ENCODE data around the gene DCLK1. TPM values are rescaled to one million over a fixed set of nuclear protein-coding genes. Genes with fewer than 3 reads are reported as not detected.
A peak's percentile ranks its signal among the peaks of the same experiment; 100 is the strongest.

Gene DCLK1
- total RNA-seq, 1 experiment from 2014 or later = not detected

- in situ Hi-C loops (cut with HindIII; ENCODE audit: low pct_unique_long_range_greater_than_20kb, low sequenced_read_pairs) (no loop called here), intact Hi-C loops (cut with micrococcal nuclease; ENCODE audit: unreplicated experiment) (no loop called here)
- H3K9me3 ChIP-seq (ENCODE audit: control insufficient read depth, insufficient read depth, low read depth, low read length) = no peaks in the 10 kb centered on the region
- POLR2A ChIA-PET = no interaction called here
- TF ChIP-seq, protein P1, sequence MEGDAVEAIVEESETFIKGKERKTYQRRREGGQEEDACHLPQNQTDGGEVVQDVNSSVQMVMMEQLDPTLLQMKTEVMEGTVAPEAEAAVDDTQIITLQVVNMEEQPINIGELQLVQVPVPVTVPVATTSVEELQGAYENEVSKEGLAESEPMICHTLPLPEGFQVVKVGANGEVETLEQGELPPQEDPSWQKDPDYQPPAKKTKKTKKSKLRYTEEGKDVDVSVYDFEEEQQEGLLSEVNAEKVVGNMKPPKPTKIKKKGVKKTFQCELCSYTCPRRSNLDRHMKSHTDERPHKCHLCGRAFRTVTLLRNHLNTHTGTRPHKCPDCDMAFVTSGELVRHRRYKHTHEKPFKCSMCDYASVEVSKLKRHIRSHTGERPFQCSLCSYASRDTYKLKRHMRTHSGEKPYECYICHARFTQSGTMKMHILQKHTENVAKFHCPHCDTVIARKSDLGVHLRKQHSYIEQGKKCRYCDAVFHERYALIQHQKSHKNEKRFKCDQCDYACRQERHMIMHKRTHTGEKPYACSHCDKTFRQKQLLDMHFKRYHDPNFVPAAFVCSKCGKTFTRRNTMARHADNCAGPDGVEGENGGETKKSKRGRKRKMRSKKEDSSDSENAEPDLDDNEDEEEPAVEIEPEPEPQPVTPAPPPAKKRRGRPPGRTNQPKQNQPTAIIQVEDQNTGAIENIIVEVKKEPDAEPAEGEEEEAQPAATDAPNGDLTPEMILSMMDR (IDR thresholded peaks at IDR 0.05) = peak; percentile 35
- no peak for TF ChIP-seq TCF7L2 (IDR thresholded peaks at IDR 0.05; ENCODE audit: low read depth, low read length)
- H3K36me3 ChIP-seq (ENCODE audit: control insufficient read depth, insufficient read depth, low read length) = no peaks in the 10 kb centered on the region
- H3K27me3 ChIP-seq (ENCODE audit: control insufficient read depth, insufficient read depth, low read length) = no peaks in the 10 kb centered on the region
- H3K27ac ChIP-seq (ENCODE audit: low read length) = no peak overlapping the region
- no peaks in the 10 kb centered on the region for H3K4me1 ChIP-seq (ENCODE audit: control insufficient read depth, insufficient read depth, low read length)
- CTCF ChIA-PET = no interaction called here
- ATAC-seq = no peak
- no peak for DNase-seq (ENCODE audit: low read depth, low spot score)
- no peak overlapping the region for H3K4me3 ChIP-seq (ENCODE audit: low read depth in 2 of 2, low read length in 2 of 2)
- no TSS peak for BruUV-seq (replicated peaks)
These were observed 177.5 kb downstream of the DCLK1 start for GRCh38 chr13:35953537-35954206.

- intact Hi-C loops (cut with micrococcal nuclease; ENCODE audit: unreplicated experiment) = no loop called here
- DNase-seq (ENCODE audit: low read depth, low spot score) = no peak
- BruUV-seq (replicated peaks) = no TSS peak
- POLR2A ChIA-PET = no interaction called here
- Histone ChIP-seq H3K36me3 (ENCODE audit: control insufficient read depth, insufficient read depth, low read length) (no peaks in the 10 kb centered on the region), H3K27me3 (ENCODE audit: control insufficient read depth, insufficient read depth, low read length) (no peaks in the 10 kb centered on the region), H3K9me3 (ENCODE audit: control insufficient read depth, insufficient read depth, low read depth, low read length) (no peaks in the 10 kb centered on the region), H3K4me3 (ENCODE audit: low read depth in 2 of 2, low read length in 2 of 2) (no peak overlapping the region), H3K27ac (ENCODE audit: low read length) (no peak overlapping the region), H3K4me1 (ENCODE audit: control insufficient read depth, insufficient read depth, low read length) (no peaks in the 10 kb centered on the region)
- TF ChIP-seq, protein P1 (IDR thresholded peaks at IDR 0.05) = no peak
- TF ChIP-seq POLR2AphosphoS5 (IDR thresholded peaks at IDR 0.05; ENCODE audit: low read depth, low read length) (no peak), SIN3A (IDR thresholded peaks at IDR 0.05; ENCODE audit: borderline replicate concordance, insufficient read depth, low read depth, low read length) (no peak), TCF7L2 (IDR thresholded peaks at IDR 0.05; ENCODE audit: low read depth, low read length) (no peak)
- TF ChIP-seq, protein P2, sequence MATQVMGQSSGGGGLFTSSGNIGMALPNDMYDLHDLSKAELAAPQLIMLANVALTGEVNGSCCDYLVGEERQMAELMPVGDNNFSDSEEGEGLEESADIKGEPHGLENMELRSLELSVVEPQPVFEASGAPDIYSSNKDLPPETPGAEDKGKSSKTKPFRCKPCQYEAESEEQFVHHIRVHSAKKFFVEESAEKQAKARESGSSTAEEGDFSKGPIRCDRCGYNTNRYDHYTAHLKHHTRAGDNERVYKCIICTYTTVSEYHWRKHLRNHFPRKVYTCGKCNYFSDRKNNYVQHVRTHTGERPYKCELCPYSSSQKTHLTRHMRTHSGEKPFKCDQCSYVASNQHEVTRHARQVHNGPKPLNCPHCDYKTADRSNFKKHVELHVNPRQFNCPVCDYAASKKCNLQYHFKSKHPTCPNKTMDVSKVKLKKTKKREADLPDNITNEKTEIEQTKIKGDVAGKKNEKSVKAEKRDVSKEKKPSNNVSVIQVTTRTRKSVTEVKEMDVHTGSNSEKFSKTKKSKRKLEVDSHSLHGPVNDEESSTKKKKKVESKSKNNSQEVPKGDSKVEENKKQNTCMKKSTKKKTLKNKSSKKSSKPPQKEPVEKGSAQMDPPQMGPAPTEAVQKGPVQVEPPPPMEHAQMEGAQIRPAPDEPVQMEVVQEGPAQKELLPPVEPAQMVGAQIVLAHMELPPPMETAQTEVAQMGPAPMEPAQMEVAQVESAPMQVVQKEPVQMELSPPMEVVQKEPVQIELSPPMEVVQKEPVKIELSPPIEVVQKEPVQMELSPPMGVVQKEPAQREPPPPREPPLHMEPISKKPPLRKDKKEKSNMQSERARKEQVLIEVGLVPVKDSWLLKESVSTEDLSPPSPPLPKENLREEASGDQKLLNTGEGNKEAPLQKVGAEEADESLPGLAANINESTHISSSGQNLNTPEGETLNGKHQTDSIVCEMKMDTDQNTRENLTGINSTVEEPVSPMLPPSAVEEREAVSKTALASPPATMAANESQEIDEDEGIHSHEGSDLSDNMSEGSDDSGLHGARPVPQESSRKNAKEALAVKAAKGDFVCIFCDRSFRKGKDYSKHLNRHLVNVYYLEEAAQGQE (IDR thresholded peaks at IDR 0.05; ENCODE audit: insufficient read depth in 1 of 2, low read depth in 2 of 2, low read length in 1 of 2) = no peak
- in situ Hi-C loops (cut with HindIII; ENCODE audit: low pct_unique_long_range_greater_than_20kb, low sequenced_read_pairs) = no loop called here
- CTCF ChIA-PET = no interaction called here
- no peak for ATAC-seq
These were observed 183.9 kb downstream of the DCLK1 start for GRCh38 chr13:35947315-35947714.
